VCaP (cell line): ENCODE data around the gene NDUFV1.
A peak's percentile ranks its signal among the peaks of the same experiment; 100 is the strongest.
"Not testable (repeated sequence)": the region's sequence is repeated elsewhere in the genome, so short reads cannot be mapped to it uniquely, and the experiment has no call there.

ENCODE experiments used
- H3K27ac ChIP-seq: fragments of 450-650 bp; 2 replicates; pipeline ENCODE4 v1.5.1; 2017
- CTCF ChIP-seq: fragments of 450-650 bp; conservative IDR thresholded peaks from 2 replicates; pipeline ENCODE4 v1.5.1; 2017; ENCODE audit warnings: mild to moderate bottlenecking, moderate library complexity

NDUFV1 gene

DNA sequence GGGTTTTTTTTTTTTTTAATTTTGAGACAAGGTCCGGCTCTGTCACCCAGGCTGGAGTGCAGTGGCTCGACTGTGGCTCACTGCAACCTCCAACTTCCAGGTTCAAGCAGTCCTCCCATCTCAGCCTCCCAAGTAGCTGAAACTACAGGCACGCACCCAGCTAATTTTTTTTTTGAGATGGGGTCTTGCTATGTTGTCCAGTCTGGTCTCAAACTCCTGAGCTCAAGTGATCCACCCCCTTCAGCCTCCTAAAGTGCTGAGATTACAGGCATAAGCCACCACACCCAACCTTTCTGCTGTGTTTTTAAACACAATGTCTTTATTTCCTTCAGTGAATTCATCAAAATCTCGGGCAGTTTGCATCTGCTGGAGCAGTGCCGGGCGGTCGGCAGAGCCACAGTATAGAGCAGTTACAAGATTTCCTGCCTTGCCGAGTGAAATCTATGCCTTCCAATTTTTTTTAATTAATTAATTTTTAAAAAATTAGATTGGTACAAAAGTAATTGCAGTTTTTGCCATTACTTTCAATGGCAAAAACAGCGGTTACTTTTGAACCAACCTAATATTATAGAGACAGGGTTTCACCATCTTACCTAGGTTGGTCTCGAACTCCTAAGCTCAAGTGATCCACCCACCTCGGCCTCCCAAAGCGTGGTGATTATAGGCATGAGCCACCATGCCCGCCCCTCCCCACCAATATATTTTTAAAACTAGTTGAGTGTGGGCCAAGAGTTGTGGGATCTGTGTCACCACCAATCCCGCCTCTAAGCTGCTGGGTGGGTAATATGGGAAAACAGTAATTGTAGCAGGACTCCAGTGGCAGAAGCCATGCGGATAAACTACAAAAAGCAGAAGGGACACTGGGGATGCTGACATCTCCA lies 46.5 kb downstream of the NDUFV1 start:
- H3K27ac ChIP-seq = no peak overlapping the region
- no peak for TF ChIP-seq CTCF

GRCh38 chr11:67654225-67654624 lies 47.5 kb downstream of the NDUFV1 start:
- TF ChIP-seq CTCF = no peak
- no peak overlapping the region for H3K27ac ChIP-seq

DNA sequence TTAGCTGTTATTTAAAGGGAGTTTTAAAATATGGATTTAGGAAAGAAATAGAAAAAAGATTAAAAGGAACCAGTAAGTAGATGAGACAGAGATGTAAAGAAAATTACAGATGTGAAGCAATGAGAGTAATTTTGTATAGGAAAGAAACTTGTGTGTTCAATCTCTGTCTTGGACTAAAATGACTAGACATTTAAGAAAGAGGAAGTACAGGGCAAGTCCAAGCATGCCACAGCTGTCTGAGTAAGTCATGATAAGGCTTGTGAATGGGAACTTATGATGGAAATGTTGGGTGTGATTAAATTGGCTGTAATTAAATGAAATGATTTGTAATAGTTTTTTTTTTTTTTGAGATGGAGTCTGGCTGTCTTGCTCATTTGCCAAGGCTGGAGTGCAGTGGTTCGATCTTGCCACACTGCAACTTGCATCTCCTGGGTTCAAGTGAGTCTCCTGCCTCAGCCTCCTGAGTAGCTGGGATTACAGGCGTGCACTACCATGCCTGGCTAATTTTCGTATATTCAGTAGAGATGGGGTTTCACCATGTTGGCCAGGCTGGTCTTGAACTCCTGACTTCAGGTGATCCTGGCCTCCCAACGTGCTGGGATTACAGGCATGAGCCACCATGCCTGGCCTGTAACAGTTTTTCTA lies 49.7 kb downstream of the NDUFV1 start:
- no peak for TF ChIP-seq CTCF

GRCh38 chr11:67657300-67657699 lies 50.6 kb downstream of the NDUFV1 start:
- TF ChIP-seq CTCF = no peak
- peak overlapping the region; percentile 71 for H3K27ac ChIP-seq

More for the DNA sequence above, 49.7 kb downstream of the NDUFV1 start:
- H3K27ac ChIP-seq = peak overlapping the region; percentile 71

- H3K27ac ChIP-seq = not testable (repeated sequence)
Measured at GRCh38 chr11:67659651-67660165, 53.0 kb downstream of the NDUFV1 start.

DNA sequence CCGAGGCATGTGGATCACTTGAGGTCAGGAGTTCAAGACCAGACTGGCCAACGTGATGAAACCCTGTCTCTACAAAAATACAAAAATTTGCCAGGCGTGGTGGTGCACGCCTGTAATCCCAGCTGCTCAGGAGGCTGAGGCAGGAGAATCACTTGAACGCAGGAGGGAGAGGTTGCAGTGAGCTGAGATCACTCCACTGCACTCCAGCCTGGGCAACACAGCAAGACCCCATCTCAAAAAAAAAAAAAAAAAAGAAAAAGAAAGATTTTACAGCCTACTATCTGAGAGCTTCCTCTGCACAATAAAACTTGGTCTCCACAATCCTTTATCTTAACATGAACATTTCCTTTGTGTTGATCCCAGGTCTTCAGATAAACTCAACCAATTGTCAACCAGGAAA lies 54.0 kb downstream of the NDUFV1 start:
- not testable (repeated sequence) for H3K27ac ChIP-seq
